ENCODE measurements around the gene NT5DC1.

- TF ChIP-seq CTCF (IDR thresholded peaks at IDR 0.05), result no peak
- no peak for TF ChIP-seq POLR2A (IDR thresholded peaks at IDR 0.05)
These were observed 118.2 kb downstream of the NT5DC1 start for GRCh38 chr6:116218866-116219265.
